K562 (cell line): Measurements from ENCODE around the gene GRAMD1B. TPM values are rescaled to one million over a fixed set of nuclear protein-coding genes. Genes with fewer than 3 reads are reported as not detected.

ENCODE experiments used
- ATAC-seq: fragments of 200-7000 bp; cut with Tn5 transposase; 3 replicates; pipeline ENCODE4 v1.9.1; 2020; ENCODE audit warnings: moderate library complexity
- BruUV-seq: library from RNA; stranded (reverse); fragments of 400-500 nt; replicated peaks from 2 replicates; lab custom pipeline; 2021; lab: Mats Ljungman, UMichigan
- CTCF ChIA-PET: fragments of 300-600 bp; formaldehyde crosslinking; extraction: SDS; loops from one replicate; lab custom pipeline; 2021; ENCODE audit warnings: low intra/inter-chr PET ratio; lab: Yijun Ruan, JAX
- POLR2A ChIA-PET: fragments of 300-600, 350-650 bp; sonication (Branson Sonifier 250); formaldehyde crosslinking; extraction: SDS; loops from one replicate; lab custom pipeline; 2021; ENCODE audit warnings: antibody characterized with exemption, inconsistent platforms; lab: Yijun Ruan, JAX
- DNase-seq, 4 experiments: peaks; one replicate each; pipeline versions ENCODE4 v3.0.0 to v3.0.0-alpha.2; 2011 to 2018; ENCODE audit warnings: low spot score in 3 of 4, mixed read lengths in 3 of 4; ENCODE audit errors: extremely low read depth in 1 of 4
- FAIRE-seq: peaks from 2 replicates; lab custom pipeline; 2011; peaks lifted over from hg19 to GRCh38; lab: Jason Lieb, UNC
- H2AFZ ChIP-seq: 2 replicates; pipeline ENCODE4 v1.6.0; 2011; ENCODE audit warnings: low read depth, low read length, control low read depth, inconsistent platforms
- H3K27ac ChIP-seq: fragments of 200-600 bp; 3 replicates; pipeline ENCODE4 v1.8.0; 2011; ENCODE audit warnings: low read depth, mild to moderate bottlenecking, control low read depth, inconsistent platforms, low read length, moderate library complexity, mixed read lengths; ENCODE audit errors: extremely low read depth
- H3K27me3 ChIP-seq, 2 experiments: fragments of 300-600 bp in 1 of 2; 2 replicates in 1 of 2; 3 replicates in 1 of 2; pipeline versions ENCODE4 v1.6.0 to v1.8.0; 2011; ENCODE audit warnings: inconsistent platforms in 2 of 2, low read length in 2 of 2, mild to moderate bottlenecking in 1 of 2, mixed read lengths in 1 of 2, moderate library complexity in 1 of 2; ENCODE audit not compliant: control insufficient read depth in 2 of 2, insufficient read depth in 2 of 2
- H3K36me3 ChIP-seq: fragments of 300-600 bp; 3 replicates; pipeline ENCODE4 v1.8.0; 2011; ENCODE audit warnings: mild to moderate bottlenecking, low read length, inconsistent platforms; ENCODE audit not compliant: control insufficient read depth, insufficient read depth
- H3K4me1 ChIP-seq, 2 experiments: fragments of 200-600 bp in 1 of 2; replicated peaks in 1 of 2; 2 replicates in 1 of 2; 3 replicates in 1 of 2; pipeline versions ENCODE4 v1.5.1 to v1.8.0; 2011; ENCODE audit warnings: inconsistent platforms in 2 of 2, low read length in 2 of 2, mild to moderate bottlenecking in 1 of 2, mixed read lengths in 1 of 2, moderate library complexity in 1 of 2; ENCODE audit not compliant: control insufficient read depth in 2 of 2, insufficient read depth in 2 of 2
- H3K4me2 ChIP-seq: 2 replicates; pipeline ENCODE4 v1.6.1; 2011; ENCODE audit warnings: low read length, control low read depth, inconsistent platforms, mixed read lengths; ENCODE audit not compliant: insufficient read depth
- H3K4me3 ChIP-seq: fragments of 200-600 bp; sonication (generic), shearing (Covaris generic); 2 replicates; pipeline ENCODE4 v1.5.1; 2016; ENCODE audit warnings: control low read depth, inconsistent platforms
- H3K79me2 ChIP-seq: fragments of 200-600 bp; 3 replicates; pipeline ENCODE4 v1.8.0; 2011; ENCODE audit warnings: low read length, inconsistent platforms; ENCODE audit not compliant: control insufficient read depth, insufficient read depth
- H3K9ac ChIP-seq, 2 experiments: 2 replicates each; pipeline versions ENCODE4 v1.6.0 to v1.6.1; 2011; ENCODE audit warnings: low read depth in 2 of 2, low read length in 2 of 2, control low read depth in 1 of 2, inconsistent platforms in 1 of 2, mild to moderate bottlenecking in 1 of 2, mixed read lengths in 1 of 2; ENCODE audit not compliant: insufficient read depth in 1 of 2
- H3K9me1 ChIP-seq: one replicate; pipeline ENCODE4 v1.6.0; 2011; ENCODE audit warnings: inconsistent platforms, mild to moderate bottlenecking, low read length, moderate library complexity; ENCODE audit not compliant: control insufficient read depth, insufficient read depth
- H3K9me3 ChIP-seq: replicated peaks from 2 replicates; pipeline ENCODE4 v1.5.1; 2011; ENCODE audit warnings: low read depth, low read length, inconsistent platforms; ENCODE audit not compliant: control insufficient read depth, insufficient read depth
- H4K20me1 ChIP-seq: replicated peaks from 2 replicates; pipeline ENCODE4 v1.6.1; 2011; ENCODE audit warnings: low read length, inconsistent platforms, mixed read lengths; ENCODE audit not compliant: control insufficient read depth, insufficient read depth
- ARNT ChIP-seq, 2 experiments: fragments of 450-650 bp; IDR thresholded peaks; 2 replicates each; pipeline ENCODE4 v1.6.1; 2016; ENCODE audit warnings: mild to moderate bottlenecking in 1 of 2
- CCAR2 ChIP-seq: fragments of 200-400 bp; formaldehyde crosslinking; IDR thresholded peaks from 2 replicates; pipeline ENCODE4 v1.6.1; 2017; ENCODE audit warnings: mild to moderate bottlenecking, low read depth, low read length
- CREB1 ChIP-seq, 2 experiments: sonication (generic) in 1 of 2; formaldehyde crosslinking in 1 of 2; IDR thresholded peaks; 2 replicates each; pipeline versions ENCODE4 v1.6.1 to v1.8.0; 2012 to 2022; ENCODE audit warnings: inconsistent platforms in 1 of 2, mild to moderate bottlenecking in 1 of 2, missing genetic modification reagents in 1 of 2, moderate library complexity in 1 of 2
- MAFF ChIP-seq: IDR thresholded peaks from 2 replicates; pipeline ENCODE4 v1.6.1; 2012; ENCODE audit warnings: low read length, improper control_type of control experiment
- NRF1 ChIP-seq, 2 experiments: fragments of 450-650 bp; IDR thresholded peaks in 1 of 2; conservative IDR thresholded peaks in 1 of 2; 2 replicates each; pipeline ENCODE4 v1.6.1; 2014; ENCODE audit warnings: mild to moderate bottlenecking in 2 of 2
- RBM22 ChIP-seq: fragments of 200-400 bp; formaldehyde crosslinking; IDR thresholded peaks from 2 replicates; pipeline ENCODE4 v1.6.1; 2018; ENCODE audit warnings: low read length, low read depth; ENCODE audit not compliant: poor library complexity, severe bottlenecking
- SRSF9 ChIP-seq: fragments of 200-400 bp; formaldehyde crosslinking; IDR thresholded peaks from 2 replicates; pipeline ENCODE4 v1.6.1; 2017; ENCODE audit warnings: low read depth, low read length, borderline replicate concordance
- TFAM ChIP-seq: fragments of 250-450 bp; sonication (Bioruptor Pico); conservative IDR thresholded peaks from 2 replicates; pipeline ENCODE4 v1.5.0; 2021; ENCODE audit warnings: mild to moderate bottlenecking, moderate library complexity
- TOE1 ChIP-seq, 2 experiments: fragments of 450-650 bp in 1 of 2; sonication (generic) in 1 of 2; formaldehyde crosslinking in 1 of 2; IDR thresholded peaks; 2 replicates each; pipeline versions ENCODE4 v1.7.1 to v1.8.0; 2016 to 2022; ENCODE audit warnings: borderline replicate concordance in 2 of 2, mild to moderate bottlenecking in 2 of 2, antibody characterized with exemption in 1 of 2, inconsistent platforms in 1 of 2, low read depth in 1 of 2, missing genetic modification reagents in 1 of 2, moderate library complexity in 1 of 2
- ZNF280A ChIP-seq: fragments of 450-650 bp; IDR thresholded peaks from 2 replicates; pipeline ENCODE4 v1.6.1; 2018; ENCODE audit warnings: mild to moderate bottlenecking, low read depth; ENCODE audit not compliant: partially characterized antibody
- ZNF507 ChIP-seq: conservative IDR thresholded peaks from 2 replicates; pipeline ENCODE4 v1.6.1; 2017; ENCODE audit warnings: missing genetic modification characterization, missing compliant biosample characterization
- ZNF75A ChIP-seq: fragments of 450-650 bp; formaldehyde crosslinking; IDR thresholded peaks from 2 replicates; pipeline ENCODE4 v1.4.0; 2020; ENCODE audit warnings: mild to moderate bottlenecking
- WGBS: fragments of 100-300 bp; shearing (Covaris generic); methylation state at CpG from one replicate; pipeline ENCODE4 v1.1.6; 2016; ENCODE audit warnings: low coverage, mixed read lengths; ENCODE audit not compliant: insufficient coverage; ENCODE audit errors: missing lambda C conversion rate; 5-methylcytosine and 5-hydroxymethylcytosine counted together
- in situ Hi-C: fragments of 300-500 bp; cut with MboI; formaldehyde crosslinking; loops from 4 replicates; pipeline ENCODE4 v1.15.0; 2018; ENCODE audit warnings: inconsistent platforms, mixed read lengths
- intact Hi-C: fragments of 100-400 bp; cut with micrococcal nuclease; formaldehyde crosslinking; loops from 2 replicates; pipeline ENCODE4 v1.14.2; 2022
- polyA plus RNA-seq, 8 experiments: library from polyadenylated mRNA; depleted of rRNA in 4 of 8; stranded (reverse) in 5 of 8; unstranded in 3 of 8; fragments of >200 nt; fragmentation: Nextera tagmentation in 2 of 8; fragmentation: Illumina TruSeq in 1 of 8; extraction: Ambion mirVana in 2 of 8; extraction: Trizol in 1 of 8; gene quantifications; 2 replicates each; pipeline versions ENCODE4 v1.2.1 to v1.2.3, GENCODE V29; 2011 to 2014; ENCODE audit warnings: inconsistent platforms in 1 of 8, missing spikeins in 1 of 8
- total RNA-seq, 7 experiments: library from RNA; depleted of rRNA in 6 of 7; stranded (reverse); fragments of >200 nt in 6 of 7; fragmentation: Illumina TruSeq in 2 of 7; extraction: Trizol in 2 of 7; gene quantifications; 2 replicates each; pipeline versions ENCODE4 v1.2.1 to v1.2.3, GENCODE V29; 2011 to 2021; ENCODE audit warnings: low replicate concordance in 1 of 7
- TF ChIP-seq, protein P1 (sequence below): fragments of 450-650 bp; IDR thresholded peaks from 2 replicates; pipeline ENCODE4 v1.6.1; 2016; ENCODE audit warnings: missing biosample characterization, missing genetic modification characterization
- TF ChIP-seq, protein P2 (sequence below): fragments of 450-650 bp; IDR thresholded peaks from 2 replicates; pipeline ENCODE4 v1.6.1; 2016; ENCODE audit warnings: low read depth, mild to moderate bottlenecking, moderate library complexity

The GRAMD1B gene
- total and polyA plus RNA-seq, 9 of the 15 experiments (the other 6 are each of a cell fraction or from before 2014, with no cell fraction given), result 0.31 TPM; not detected in 8

GRCh38 chr11:123603666-123604065 is 173.6 kb downstream of the GRAMD1B start:
- no peak overlapping the region for H3K27ac ChIP-seq
- peaks cover 0 to 18% of the 10 kb centered on the region in 2 experiments; a peak in 3 of 5 replicates for H3K27me3 ChIP-seq
- H3K9me1 ChIP-seq, result no peaks in the 10 kb centered on the region
- no peak overlapping the region for H3K4me3 ChIP-seq
- no peaks in the 10 kb centered on the region for H3K4me1 ChIP-seq
- H3K36me3 ChIP-seq, result no peaks in the 10 kb centered on the region
- DNase-seq (no peak), ATAC-seq (no peak), FAIRE-seq (no peak)
- in situ Hi-C loops (no loop called here), intact Hi-C loops (no loop called here)
- CTCF ChIA-PET, result no interaction called here
- no peak overlapping the region for H2AFZ ChIP-seq
- BruUV-seq, result no TSS peak
- H4K20me1 ChIP-seq, result no peaks in the 10 kb centered on the region; the same call in 1 of the 2 replicates
- 0% methylated on average over 4 of the region's 4 CpGs for WGBS
- H3K4me2 ChIP-seq, result no peak overlapping the region
- POLR2A ChIA-PET, result no interaction called here
- H3K9ac ChIP-seq, result no peak overlapping the region
- no peaks in the 10 kb centered on the region for H3K9me3 ChIP-seq
- TF ChIP-seq TFAM (CRISPR knock-in tag), result no peak
- no peak for TF ChIP-seq ZNF75A (CRISPR knock-in tag)
- no peak for TF ChIP-seq MAFF
- TF ChIP-seq RBM22, result no peak
- no peak for TF ChIP-seq CCAR2
- TF ChIP-seq NRF1 (conservative IDR thresholded peaks at IDR 0.05 in 1 of 2, IDR thresholded peaks at IDR 0.05 in 1 of 2), result no peak
- TF ChIP-seq, protein P1, sequence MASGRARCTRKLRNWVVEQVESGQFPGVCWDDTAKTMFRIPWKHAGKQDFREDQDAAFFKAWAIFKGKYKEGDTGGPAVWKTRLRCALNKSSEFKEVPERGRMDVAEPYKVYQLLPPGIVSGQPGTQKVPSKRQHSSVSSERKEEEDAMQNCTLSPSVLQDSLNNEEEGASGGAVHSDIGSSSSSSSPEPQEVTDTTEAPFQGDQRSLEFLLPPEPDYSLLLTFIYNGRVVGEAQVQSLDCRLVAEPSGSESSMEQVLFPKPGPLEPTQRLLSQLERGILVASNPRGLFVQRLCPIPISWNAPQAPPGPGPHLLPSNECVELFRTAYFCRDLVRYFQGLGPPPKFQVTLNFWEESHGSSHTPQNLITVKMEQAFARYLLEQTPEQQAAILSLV, result no peak
- TF ChIP-seq ZNF280A, result no peak
- TF ChIP-seq TOE1 (IDR thresholded peaks at IDR 0.05; ENCODE audit: borderline replicate concordance), result no peak
- no peak for TF ChIP-seq TOE1 (CRISPR knock-in tag; IDR thresholded peaks at IDR 0.05; ENCODE audit: borderline replicate concordance, low read depth)
- TF ChIP-seq ARNT (IDR thresholded peaks at IDR 0.05), result no peak
- no peak for TF ChIP-seq ZNF507 (tag)
- no peak for TF ChIP-seq CREB1 (IDR thresholded peaks at IDR 0.05)
- no peak for TF ChIP-seq CREB1 (CRISPR knock-in tag; IDR thresholded peaks at IDR 0.05)
- TF ChIP-seq, protein P2, sequence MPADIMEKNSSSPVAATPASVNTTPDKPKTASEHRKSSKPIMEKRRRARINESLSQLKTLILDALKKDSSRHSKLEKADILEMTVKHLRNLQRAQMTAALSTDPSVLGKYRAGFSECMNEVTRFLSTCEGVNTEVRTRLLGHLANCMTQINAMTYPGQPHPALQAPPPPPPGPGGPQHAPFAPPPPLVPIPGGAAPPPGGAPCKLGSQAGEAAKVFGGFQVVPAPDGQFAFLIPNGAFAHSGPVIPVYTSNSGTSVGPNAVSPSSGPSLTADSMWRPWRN, result no peak
- TF ChIP-seq SRSF9, result no peak
- TF ChIP-seq, all 486 proteins: peak for 0
- no peaks in the 10 kb centered on the region for H3K79me2 ChIP-seq
